Endothelial cell of umbilical vein (primary cell): Measurements from ENCODE around the gene JAZF1.

Source experiments
- CTCF ChIP-seq, 2 donors: IDR thresholded peaks; 1 replicate in 1 of 2; 2 replicates in 1 of 2; pipeline ENCODE4 v1.5.1; 2011; ENCODE audit warnings: low read length in 2 of 2, mild to moderate bottlenecking in 2 of 2, moderate library complexity in 2 of 2, control low read depth in 1 of 2, inconsistent platforms in 1 of 2, low read depth in 1 of 2; ENCODE audit not compliant: insufficient read depth in 1 of 2; ENCODE audit errors: extremely low read depth in 1 of 2
- EZH2 ChIP-seq: IDR thresholded peaks from 2 replicates; pipeline ENCODE4 v1.6.1; 2012; ENCODE audit warnings: borderline replicate concordance, low read depth, mild to moderate bottlenecking, moderate library complexity, low read length, inconsistent platforms; ENCODE audit not compliant: severe bottlenecking
- FOS ChIP-seq: IDR thresholded peaks from 2 replicates; pipeline ENCODE4 v1.6.1; 2011; ENCODE audit warnings: mild to moderate bottlenecking, low read length, moderate library complexity, borderline replicate concordance; ENCODE audit not compliant: insufficient read depth
- GATA2 ChIP-seq: IDR thresholded peaks from 2 replicates; pipeline ENCODE4 v1.7.0; 2011; ENCODE audit warnings: low read depth, mild to moderate bottlenecking, moderate library complexity, mixed read lengths, low read length; ENCODE audit not compliant: insufficient read length, insufficient read depth
- JUN ChIP-seq: IDR thresholded peaks from 2 replicates; pipeline ENCODE4 v1.6.1; 2011; ENCODE audit warnings: borderline replicate concordance, low read depth; ENCODE audit not compliant: insufficient read length, insufficient read depth
- MYC ChIP-seq: IDR thresholded peaks from one replicate; pipeline ENCODE4 v1.6.1; 2011; ENCODE audit warnings: mild to moderate bottlenecking, low read depth, low read length
- POLR2A ChIP-seq: IDR thresholded peaks from 2 replicates; pipeline ENCODE4 v1.6.1; 2012; ENCODE audit warnings: low read depth, mild to moderate bottlenecking, control low read depth, low read length
- POLR2AphosphoS5 ChIP-seq: IDR thresholded peaks from 2 replicates; pipeline ENCODE4 v1.6.1; 2012; ENCODE audit warnings: low read depth, mild to moderate bottlenecking, control low read depth, low read length, moderate library complexity; ENCODE audit not compliant: insufficient read depth
- TF ChIP-seq, protein P1 (sequence below): IDR thresholded peaks from 2 replicates; pipeline ENCODE4 v1.6.1; 2011; ENCODE audit not compliant: insufficient read depth, insufficient read length

DNA sequence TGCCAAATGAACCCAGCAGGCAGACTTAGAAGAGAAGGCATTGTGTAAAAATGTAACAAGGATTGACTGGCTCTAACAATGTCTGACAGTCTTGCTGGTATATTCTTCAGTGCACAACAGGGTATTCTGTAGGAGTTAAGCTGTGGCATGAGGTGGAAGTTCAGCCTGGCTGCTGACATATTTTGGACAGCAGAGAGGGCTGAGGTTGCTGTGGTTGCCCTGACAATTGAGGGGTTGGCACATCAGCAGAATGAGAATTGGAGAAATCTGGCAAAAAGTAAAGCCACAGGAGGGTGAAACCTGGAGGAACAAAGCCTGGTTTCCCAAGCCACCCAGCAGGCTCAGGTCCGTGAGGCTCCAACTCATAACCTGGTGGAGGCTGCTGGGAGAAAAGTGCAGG lies 220.2 kb downstream of the JAZF1 start:
- TF ChIP-seq POLR2AphosphoS5 (no peak), CTCF (IDR thresholded peaks at IDR 0.05; ENCODE audit: extremely low read depth in 1 of 2, insufficient read depth in 1 of 2, low read depth in 1 of 2, low read length in 2 of 2) (no peak), POLR2A (no peak), EZH2 (no peak), FOS (no peak), JUN (no peak), MYC (no peak), GATA2 (no peak)
- TF ChIP-seq, protein P1, sequence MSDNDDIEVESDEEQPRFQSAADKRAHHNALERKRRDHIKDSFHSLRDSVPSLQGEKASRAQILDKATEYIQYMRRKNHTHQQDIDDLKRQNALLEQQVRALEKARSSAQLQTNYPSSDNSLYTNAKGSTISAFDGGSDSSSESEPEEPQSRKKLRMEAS, result no peak
